Panc1 (cell line): ENCODE results near the gene FTO. TPM values are rescaled to one million over a fixed set of nuclear protein-coding genes. Genes with fewer than 3 reads are reported as not detected.
A peak's percentile ranks its signal among the peaks of the same experiment; 100 is the strongest.

ENCODE experiments used
- ATAC-seq: fragments of 200-7000 bp; cut with Tn5 transposase; 2 replicates; pipeline ENCODE4 v1.9.1; 2020; ENCODE audit warnings: mild to moderate bottlenecking, moderate library complexity
- BruUV-seq: library from RNA; stranded (reverse); fragments of 400-500 nt; replicated peaks from 2 replicates; lab custom pipeline; 2021; lab: Mats Ljungman, UMichigan
- CTCF ChIA-PET: fragments of 300-600 bp; sonication (Branson Sonifier 250); formaldehyde crosslinking; loops from one replicate; lab custom pipeline; 2022; ENCODE audit warnings: antibody characterized with exemption; lab: Charles Lee
- POLR2A ChIA-PET: fragments of 300-600 bp; sonication (Branson Sonifier 250); formaldehyde crosslinking; loops from one replicate; lab custom pipeline; 2022; ENCODE audit warnings: antibody characterized with exemption; lab: Charles Lee
- DNase-seq: peaks from one replicate; pipeline ENCODE4 v3.0.0-alpha.2; 2010; ENCODE audit warnings: low read depth, low spot score
- H3K27ac ChIP-seq: 2 replicates; pipeline ENCODE4 v1.5.1; 2011; ENCODE audit warnings: mild to moderate bottlenecking, low read length, inconsistent platforms
- H3K27me3 ChIP-seq: fragments of 200-500 bp; sonication (Bioruptor generic); 2 replicates; pipeline ENCODE4 v1.6.0; 2014; ENCODE audit warnings: low read length, inconsistent platforms; ENCODE audit not compliant: control insufficient read depth, insufficient read depth
- H3K36me3 ChIP-seq: fragments of 200-500 bp; sonication (Bioruptor generic); 2 replicates; pipeline ENCODE4 v1.5.1; 2014; ENCODE audit warnings: inconsistent platforms, mild to moderate bottlenecking, low read length, moderate library complexity; ENCODE audit not compliant: control insufficient read depth, insufficient read depth
- H3K4me1 ChIP-seq: 2 replicates; pipeline ENCODE4 v1.5.1; 2011; ENCODE audit warnings: inconsistent platforms, mild to moderate bottlenecking, low read length, moderate library complexity; ENCODE audit not compliant: control insufficient read depth, insufficient read depth
- H3K4me3 ChIP-seq, 2 experiments: 2 replicates each; pipeline ENCODE4 v1.5.1; 2011 to 2012; ENCODE audit warnings: low read depth in 2 of 2, low read length in 2 of 2, mild to moderate bottlenecking in 2 of 2, inconsistent platforms in 1 of 2, moderate library complexity in 1 of 2
- H3K9me3 ChIP-seq: fragments of 200-500 bp; sonication (Bioruptor generic); 2 replicates; pipeline ENCODE4 v1.5.1; 2014; ENCODE audit warnings: low read depth, mild to moderate bottlenecking, inconsistent platforms, low read length, moderate library complexity; ENCODE audit not compliant: control insufficient read depth, insufficient read depth
- POLR2AphosphoS5 ChIP-seq: IDR thresholded peaks from 2 replicates; pipeline ENCODE4 v1.6.1; 2012; ENCODE audit warnings: mild to moderate bottlenecking, low read depth, low read length, moderate library complexity
- REST ChIP-seq, 2 experiments: IDR thresholded peaks; 2 replicates each; pipeline ENCODE4 v1.6.1; 2011 to 2012; ENCODE audit warnings: low read depth in 2 of 2, control low read depth in 1 of 2, low read length in 1 of 2, mild to moderate bottlenecking in 1 of 2, moderate library complexity in 1 of 2; ENCODE audit not compliant: insufficient read depth in 1 of 2
- SIN3A ChIP-seq: IDR thresholded peaks from 2 replicates; pipeline ENCODE4 v1.6.1; 2012; ENCODE audit warnings: low read depth, mild to moderate bottlenecking, low read length, moderate library complexity, borderline replicate concordance; ENCODE audit not compliant: insufficient read depth
- TCF7L2 ChIP-seq: IDR thresholded peaks from 2 replicates; pipeline ENCODE4 v1.6.1; 2011; ENCODE audit warnings: mild to moderate bottlenecking, low read depth, low read length, inconsistent platforms
- in situ Hi-C: cut with HindIII; loops from 2 replicates; pipeline ENCODE4 v1.10.0; 2016; ENCODE audit warnings: low sequenced_read_pairs, low pct_unique_long_range_greater_than_20kb
- intact Hi-C: fragments of 100-400 bp; cut with micrococcal nuclease; formaldehyde crosslinking; loops from one replicate; pipeline ENCODE4 v1.10.0; 2022; ENCODE audit not compliant: unreplicated experiment
- total RNA-seq: library from RNA; stranded (reverse); gene quantifications from one replicate; pipeline ENCODE4 v1.2.1, GENCODE V29; 2021; ENCODE audit not compliant: unreplicated experiment
- TF ChIP-seq, protein P1 (sequence below): fragments of 450-650 bp; IDR thresholded peaks from 2 replicates; pipeline ENCODE4 v1.5.1; 2017; ENCODE audit warnings: mild to moderate bottlenecking

Gene FTO
- total RNA-seq, 1 experiment from 2014 or later: 38.2 TPM

DNA sequence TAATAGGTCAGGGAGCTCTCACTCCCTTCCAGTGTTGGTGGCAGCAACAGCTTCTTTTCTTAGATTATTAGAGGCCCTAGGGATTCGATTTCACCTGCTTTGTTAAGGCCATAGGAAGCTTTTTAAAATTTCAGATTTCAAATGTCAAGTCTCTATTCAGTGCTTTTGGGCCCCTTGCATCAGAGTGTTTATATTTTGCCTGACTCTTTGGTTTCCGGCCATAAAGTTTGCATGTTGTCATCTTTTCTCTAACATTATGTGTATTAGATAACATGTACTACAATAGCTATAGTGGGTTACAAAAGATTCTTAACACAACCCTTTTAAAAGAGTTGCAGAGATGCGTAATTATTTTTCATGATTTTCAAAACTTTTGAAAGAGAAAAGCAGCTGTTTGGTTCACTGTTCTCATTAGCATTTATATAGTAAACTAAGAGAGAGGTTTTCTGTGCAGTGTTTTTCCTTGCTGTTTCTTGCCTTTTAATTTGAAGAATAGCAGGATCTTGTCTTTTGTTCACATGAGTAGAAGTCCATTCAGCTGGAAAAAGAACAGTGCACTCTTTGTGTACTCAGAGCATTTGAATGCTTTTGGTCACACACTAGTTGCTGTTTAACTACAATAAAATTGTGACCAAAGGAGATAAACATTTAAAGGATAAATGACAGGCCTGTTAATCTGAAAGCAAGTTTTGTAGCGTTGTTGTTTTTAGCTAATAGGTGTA lies 52.5 kb downstream of the FTO start:
- peak overlapping the region; percentile 81 for H3K27ac ChIP-seq

GRCh38 chr16:53757971-53758609 lies 54.1 kb downstream of the FTO start:
- no TSS peak for BruUV-seq
- in situ Hi-C loops (no loop called here), intact Hi-C loops (no loop called here)
- ATAC-seq (no peak), DNase-seq (no peak)
- Histone ChIP-seq H3K27ac (peak overlapping the region; percentile 78), H3K9me3 (no peaks in the 10 kb centered on the region), H3K36me3 (no peaks in the 10 kb centered on the region), H3K4me1 (peaks cover 44% of the 10 kb centered on the region), H3K27me3 (no peaks in the 10 kb centered on the region), H3K4me3 (no peak overlapping the region)
- TF ChIP-seq SIN3A (no peak), POLR2AphosphoS5 (no peak), TCF7L2 (no peak), REST (IDR thresholded peaks at IDR 0.05; ENCODE audit: insufficient read depth in 1 of 2, low read depth in 2 of 2, low read length in 1 of 2) (no peak)
- TF ChIP-seq, protein P1, sequence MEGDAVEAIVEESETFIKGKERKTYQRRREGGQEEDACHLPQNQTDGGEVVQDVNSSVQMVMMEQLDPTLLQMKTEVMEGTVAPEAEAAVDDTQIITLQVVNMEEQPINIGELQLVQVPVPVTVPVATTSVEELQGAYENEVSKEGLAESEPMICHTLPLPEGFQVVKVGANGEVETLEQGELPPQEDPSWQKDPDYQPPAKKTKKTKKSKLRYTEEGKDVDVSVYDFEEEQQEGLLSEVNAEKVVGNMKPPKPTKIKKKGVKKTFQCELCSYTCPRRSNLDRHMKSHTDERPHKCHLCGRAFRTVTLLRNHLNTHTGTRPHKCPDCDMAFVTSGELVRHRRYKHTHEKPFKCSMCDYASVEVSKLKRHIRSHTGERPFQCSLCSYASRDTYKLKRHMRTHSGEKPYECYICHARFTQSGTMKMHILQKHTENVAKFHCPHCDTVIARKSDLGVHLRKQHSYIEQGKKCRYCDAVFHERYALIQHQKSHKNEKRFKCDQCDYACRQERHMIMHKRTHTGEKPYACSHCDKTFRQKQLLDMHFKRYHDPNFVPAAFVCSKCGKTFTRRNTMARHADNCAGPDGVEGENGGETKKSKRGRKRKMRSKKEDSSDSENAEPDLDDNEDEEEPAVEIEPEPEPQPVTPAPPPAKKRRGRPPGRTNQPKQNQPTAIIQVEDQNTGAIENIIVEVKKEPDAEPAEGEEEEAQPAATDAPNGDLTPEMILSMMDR: no peak
- ChIA-PET CTCF (no interaction called here), POLR2A (interaction anchor here (0.5 kb wide), 1 partner anchor 29 kb away, joined by 4 read pairs; no protein-coding TSS in a partner anchor)

More for the DNA sequence above, 52.5 kb downstream of the FTO start:
- CTCF ChIA-PET: interaction anchor here (1.2 kb wide), 1 partner anchor 20 kb away, joined by 4 read pairs; no protein-coding TSS in a partner anchor
- no peaks in the 10 kb centered on the region for H3K27me3 ChIP-seq
- H3K4me3 ChIP-seq: no peak overlapping the region
- BruUV-seq: no TSS peak
- in situ Hi-C loops (no loop called here), intact Hi-C loops (no loop called here)
- TF ChIP-seq TCF7L2: peak; percentile 62; the same call in 1 of the 2 replicates
- TF ChIP-seq, protein P1: no peak
- no peaks in the 10 kb centered on the region for H3K36me3 ChIP-seq
- DNase-seq (no peak), ATAC-seq (0 out of 2 replicates have a peak, but pooled peaks have one; percentile 62)
- H3K9me3 ChIP-seq: no peaks in the 10 kb centered on the region
- POLR2A ChIA-PET: interaction anchor here (0.9 kb wide), 1 partner anchor 12 kb away, joined by 3 read pairs; no protein-coding TSS in a partner anchor
- H3K4me1 ChIP-seq: peaks cover 42% of the 10 kb centered on the region
